GM12891 (cell line): Measurements from ENCODE around the gene EEF1G.
"Not testable (repeated sequence)": the region's sequence is repeated elsewhere in the genome, so short reads cannot be mapped to it uniquely, and the experiment has no call there.

ENCODE experiments used
- POLR2A ChIP-seq: IDR thresholded peaks from 2 replicates; pipeline ENCODE4 v1.6.1; 2011; ENCODE audit warnings: low read depth, low read length, control low read depth
- TAF1 ChIP-seq: IDR thresholded peaks from 2 replicates; pipeline ENCODE4 v1.6.1; 2011; ENCODE audit warnings: low read depth, low read length, control low read depth

DNA sequence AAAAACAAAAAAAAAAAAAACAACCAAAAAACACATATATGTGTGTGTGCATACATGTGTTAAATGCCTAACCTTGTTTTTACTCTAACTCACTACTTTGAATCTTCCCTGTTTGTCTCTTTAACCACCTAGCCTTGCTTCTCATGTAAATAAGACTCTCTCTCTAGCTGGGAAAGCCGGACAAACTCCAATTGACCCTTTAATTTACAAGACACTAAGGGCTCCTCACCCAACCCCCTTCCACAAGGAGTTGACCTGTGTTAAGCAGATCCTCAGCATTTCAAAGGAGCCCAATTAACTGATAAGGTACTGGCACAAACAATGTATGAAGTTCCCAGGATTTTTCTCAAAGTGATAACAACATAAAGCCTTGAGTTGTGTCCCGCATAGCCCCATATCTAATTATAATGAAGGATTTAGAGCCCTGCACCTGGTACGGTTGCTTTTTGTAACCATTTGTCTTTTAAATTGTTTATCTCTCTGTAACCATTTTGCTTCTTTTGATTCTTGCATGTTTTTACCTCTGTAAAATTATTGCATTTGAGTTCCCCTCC is 11.9 kb downstream of the EEF1G start:
- not testable (repeated sequence) for TF ChIP-seq POLR2A, TAF1
